Caco-2 (cell line): ENCODE results near the gene SLC35G6. TPM values are rescaled to one million over a fixed set of nuclear protein-coding genes. Genes with fewer than 3 reads are reported as not detected.

ENCODE experiments used
- BruUV-seq: library from RNA; stranded (reverse); fragments of 400-500 nt; replicated peaks from 2 replicates; lab custom pipeline; 2021; lab: Mats Ljungman, UMichigan
- CTCF ChIA-PET: fragments of 300-600 bp; sonication (Branson Sonifier 250); formaldehyde crosslinking; loops from one replicate; lab custom pipeline; 2022; ENCODE audit warnings: antibody characterized with exemption; lab: Charles Lee
- POLR2A ChIA-PET: fragments of 300-600 bp; sonication (Branson Sonifier 250); formaldehyde crosslinking; loops from one replicate; lab custom pipeline; 2022; ENCODE audit warnings: antibody characterized with exemption; lab: Charles Lee
- DNase-seq, 2 experiments: peaks; one replicate each; pipeline versions ENCODE4 v3.0.0 to v3.0.0-alpha.2; 2020 to 2022
- H3K27me3 ChIP-seq: replicated peaks from 2 replicates; pipeline ENCODE4 v1.6.0; 2011; ENCODE audit warnings: low read length; ENCODE audit not compliant: control insufficient read depth, insufficient read depth
- H3K36me3 ChIP-seq: 2 replicates; pipeline ENCODE4 v1.5.1; 2011; ENCODE audit warnings: low read length; ENCODE audit not compliant: control insufficient read depth, insufficient read depth
- H3K4me1 ChIP-seq: fragments of 250-450 bp; sonication (Bioruptor Pico); 2 replicates; pipeline ENCODE4 v1.5.1; 2020; ENCODE audit warnings: mild to moderate bottlenecking
- H3K4me3 ChIP-seq: 2 replicates; pipeline ENCODE4 v1.5.1; 2011; ENCODE audit warnings: low read depth, mild to moderate bottlenecking, control low read depth, low read length
- H3K9me3 ChIP-seq: fragments of 250-450 bp; sonication (Bioruptor Pico); 2 replicates; pipeline ENCODE4 v1.5.1; 2020; ENCODE audit warnings: mild to moderate bottlenecking, moderate library complexity
- H3K27ac Mint-ChIP-seq: one replicate; pipeline ENCODE4 v1.8.0; 2022; ENCODE audit warnings: mixed read lengths; ENCODE audit not compliant: unreplicated experiment
- H3K27me3 Mint-ChIP-seq: one replicate; pipeline ENCODE4 v1.8.0; 2022; ENCODE audit warnings: mixed read lengths; ENCODE audit not compliant: insufficient read depth, unreplicated experiment
- H3K36me3 Mint-ChIP-seq: one replicate; pipeline ENCODE4 v1.8.0; 2022; ENCODE audit warnings: mild to moderate bottlenecking, mixed read lengths; ENCODE audit not compliant: insufficient read depth, unreplicated experiment
- H3K4me1 Mint-ChIP-seq: one replicate; pipeline ENCODE4 v1.8.0; 2022; ENCODE audit warnings: low read depth, mixed read lengths; ENCODE audit not compliant: unreplicated experiment
- H3K4me3 Mint-ChIP-seq: one replicate; pipeline ENCODE4 v1.8.0; 2022; ENCODE audit warnings: mild to moderate bottlenecking, moderate library complexity, mixed read lengths; ENCODE audit not compliant: unreplicated experiment
- H3K9me3 Mint-ChIP-seq: one replicate; pipeline ENCODE4 v1.8.0; 2022; ENCODE audit warnings: mixed read lengths; ENCODE audit not compliant: unreplicated experiment
- CTCF ChIP-seq, 2 experiments: fragments of 200-600 bp in 1 of 2; IDR thresholded peaks; 1 replicate in 1 of 2; 2 replicates in 1 of 2; pipeline versions ENCODE4 v1.5.1 to v1.8.0; 2011 to 2022; ENCODE audit warnings: antibody characterized with exemption in 1 of 2, control low read depth in 1 of 2, inconsistent platforms in 1 of 2, low read depth in 1 of 2, low read length in 1 of 2, mild to moderate bottlenecking in 1 of 2, moderate library complexity in 1 of 2; ENCODE audit not compliant: insufficient read depth in 1 of 2, severe bottlenecking in 1 of 2, unreplicated experiment in 1 of 2
- intact Hi-C: fragments of 100-400 bp; cut with micrococcal nuclease; formaldehyde crosslinking; loops from one replicate; pipeline ENCODE4 v1.10.0; 2022; ENCODE audit not compliant: unreplicated experiment
- total RNA-seq: library from RNA; stranded (reverse); gene quantifications from 2 replicates; pipeline ENCODE4 v1.2.3, GENCODE V29; 2022

The SLC35G6 gene
- total RNA-seq, 1 experiment from 2014 or later = not detected

GRCh38 chr17:7502171-7502847, 21.1 kb downstream of the SLC35G6 start:
- no peaks in the 10 kb centered on the region for H3K27me3 ChIP-seq
- H3K4me3 ChIP-seq = no peak overlapping the region
- no peak for DNase-seq
- ChIA-PET POLR2A (no interaction called here), CTCF (interaction anchor here (1.3 kb wide), 1 partner anchor 62 kb away, joined by 8 read pairs; the partner anchor contains the start of gene FGF11)
- no peak for TF ChIP-seq CTCF (IDR thresholded peaks at IDR 0.05; ENCODE audit: insufficient read depth in 1 of 2, low read depth in 1 of 2, low read length in 1 of 2, severe bottlenecking in 1 of 2, unreplicated experiment in 1 of 2)
- Mint-ChIP-seq H3K9me3 (no peaks in the 10 kb centered on the region), H3K4me3 (no peak overlapping the region), H3K4me1 (no peaks in the 10 kb centered on the region), H3K36me3 (peaks cover 76% of the 10 kb centered on the region), H3K27ac (no peak overlapping the region), H3K27me3 (no peaks in the 10 kb centered on the region)
- no peaks in the 10 kb centered on the region; the same call in none of the 2 replicates for H3K36me3 ChIP-seq
- H3K4me1 ChIP-seq = no peaks in the 10 kb centered on the region
- H3K9me3 ChIP-seq = no peaks in the 10 kb centered on the region
- intact Hi-C loops = no loop called here
- BruUV-seq = no TSS peak

- Mint-ChIP-seq H3K4me1 (no peaks in the 10 kb centered on the region), H3K4me3 (no peak overlapping the region), H3K27me3 (no peaks in the 10 kb centered on the region), H3K9me3 (no peaks in the 10 kb centered on the region), H3K36me3 (peaks cover 78% of the 10 kb centered on the region), H3K27ac (no peak overlapping the region)
- no TSS peak for BruUV-seq
- Histone ChIP-seq H3K4me3 (no peak overlapping the region), H3K4me1 (no peaks in the 10 kb centered on the region), H3K27me3 (no peaks in the 10 kb centered on the region), H3K9me3 (no peaks in the 10 kb centered on the region), H3K36me3 (no peaks in the 10 kb centered on the region; the same call in none of the 2 replicates)
- peak in 1 of 2 experiments; percentile 12 for TF ChIP-seq CTCF (IDR thresholded peaks at IDR 0.05; ENCODE audit: insufficient read depth in 1 of 2, low read depth in 1 of 2, low read length in 1 of 2, severe bottlenecking in 1 of 2, unreplicated experiment in 1 of 2)
- intact Hi-C loops = no loop called here
- ChIA-PET POLR2A (no interaction called here), CTCF (interaction anchor here (1.3 kb wide), 1 partner anchor 63 kb away, joined by 8 read pairs; the partner anchor contains the start of gene FGF11)
- peak in 1 of 2 experiments; percentile 20 for DNase-seq
Measured at GRCh38 chr17:7502987-7503386, 21.7 kb downstream of the SLC35G6 start.

GRCh38 chr17:7503521-7503920, 22.3 kb downstream of the SLC35G6 start:
- Mint-ChIP-seq H3K27me3 (no peaks in the 10 kb centered on the region), H3K9me3 (no peaks in the 10 kb centered on the region), H3K36me3 (peaks cover 79% of the 10 kb centered on the region), H3K4me3 (no peak overlapping the region), H3K27ac (no peak overlapping the region), H3K4me1 (no peaks in the 10 kb centered on the region)
- CTCF ChIA-PET = no interaction called here
- POLR2A ChIA-PET = no interaction called here
- Histone ChIP-seq H3K36me3 (no peaks in the 10 kb centered on the region; the same call in none of the 2 replicates), H3K4me3 (no peak overlapping the region), H3K9me3 (no peaks in the 10 kb centered on the region), H3K4me1 (no peaks in the 10 kb centered on the region), H3K27me3 (no peaks in the 10 kb centered on the region)
- BruUV-seq = no TSS peak
- intact Hi-C loops = no loop called here
- no peak for DNase-seq
- no peak for TF ChIP-seq CTCF (IDR thresholded peaks at IDR 0.05; ENCODE audit: insufficient read depth in 1 of 2, low read depth in 1 of 2, low read length in 1 of 2, severe bottlenecking in 1 of 2, unreplicated experiment in 1 of 2)
